ENCODE measurements around the gene ADD1.

Gene ADD1

DNA sequence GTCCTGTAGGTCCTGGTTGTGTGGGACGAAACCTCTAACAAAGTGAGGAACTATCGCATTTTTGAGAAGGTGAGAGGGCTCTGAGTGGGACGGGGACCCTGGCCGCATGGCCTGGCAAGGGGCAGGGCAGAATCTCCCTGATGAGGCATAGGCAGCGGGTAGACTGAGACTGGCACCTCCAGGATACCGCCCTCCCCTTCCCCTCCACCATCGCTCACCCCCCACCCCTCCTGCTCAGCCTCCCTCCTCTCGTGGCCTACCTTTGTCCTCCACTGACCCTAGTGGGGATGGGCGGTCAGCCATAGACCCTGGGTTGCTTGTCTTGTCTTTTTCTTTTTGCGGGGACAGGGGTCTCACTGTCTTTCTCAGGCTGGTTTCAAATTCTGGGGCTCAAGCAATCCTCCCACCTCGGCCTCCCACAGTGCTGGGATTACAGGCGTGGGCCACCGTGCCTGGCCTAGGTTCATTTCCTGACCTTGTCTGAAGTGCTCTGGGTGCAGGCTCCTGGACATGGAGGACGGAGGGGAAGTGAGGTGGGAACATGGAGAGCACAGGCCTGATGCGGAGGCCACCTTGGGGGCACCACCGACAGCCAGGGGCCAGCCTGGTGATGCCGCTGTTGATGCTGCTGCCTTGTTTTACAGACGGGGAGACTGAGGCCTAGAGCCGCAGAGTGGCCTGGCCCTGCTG lies 10.5 kb upstream of the ADD1 start:
- Histone ChIP-seq H3K4me1 (ENCODE audit: insufficient read depth, low read length) (no peaks in the 10 kb centered on the region), H3K9ac (ENCODE audit: low read depth, low read length) (no peak overlapping the region), H3K27me3 (ENCODE audit: insufficient read depth, low read length) (no peaks in the 10 kb centered on the region), H3K4me3 (ENCODE audit: low read length) (no peak overlapping the region), H3K9me3 (ENCODE audit: insufficient read depth, low read depth, low read length) (no peaks in the 10 kb centered on the region), H3K36me3 (ENCODE audit: insufficient read depth, low read length) (peaks cover 54% of the 10 kb centered on the region), H3K27ac (ENCODE audit: low read depth, low read length) (no peak overlapping the region)
- 94% methylated on average over 19 of the region's 19 CpGs for WGBS

DNA sequence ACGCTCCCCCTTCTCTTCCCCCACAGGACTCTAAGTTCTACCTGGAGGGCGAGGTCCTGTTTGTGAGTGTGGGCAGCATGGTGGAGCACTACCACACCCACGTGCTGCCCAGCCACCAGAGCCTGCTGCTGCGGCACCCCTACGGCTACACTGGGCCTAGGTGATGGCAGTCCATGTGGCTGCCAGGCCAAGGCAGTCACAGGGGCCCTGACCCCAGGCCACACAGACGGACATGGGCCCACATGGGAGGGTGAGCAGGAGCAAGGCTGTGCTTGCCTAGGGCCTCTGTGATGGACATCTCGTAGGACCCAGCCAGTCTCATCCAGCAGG lies 10.0 kb upstream of the ADD1 start:
- H3K27me3 ChIP-seq (ENCODE audit: insufficient read depth, low read length) = no peaks in the 10 kb centered on the region
- no peaks in the 10 kb centered on the region for H3K9me3 ChIP-seq (ENCODE audit: insufficient read depth, low read depth, low read length)
- 96% methylated on average over 7 of the region's 7 CpGs for WGBS
- peaks cover 50% of the 10 kb centered on the region for H3K36me3 ChIP-seq (ENCODE audit: insufficient read depth, low read length)
- no peak overlapping the region for H3K27ac ChIP-seq (ENCODE audit: low read depth, low read length)
- no peaks in the 10 kb centered on the region for H3K4me1 ChIP-seq (ENCODE audit: insufficient read depth, low read length)
- H3K9ac ChIP-seq (ENCODE audit: low read depth, low read length) = no peak overlapping the region
- no peak overlapping the region for H3K4me3 ChIP-seq (ENCODE audit: low read length)

DNA sequence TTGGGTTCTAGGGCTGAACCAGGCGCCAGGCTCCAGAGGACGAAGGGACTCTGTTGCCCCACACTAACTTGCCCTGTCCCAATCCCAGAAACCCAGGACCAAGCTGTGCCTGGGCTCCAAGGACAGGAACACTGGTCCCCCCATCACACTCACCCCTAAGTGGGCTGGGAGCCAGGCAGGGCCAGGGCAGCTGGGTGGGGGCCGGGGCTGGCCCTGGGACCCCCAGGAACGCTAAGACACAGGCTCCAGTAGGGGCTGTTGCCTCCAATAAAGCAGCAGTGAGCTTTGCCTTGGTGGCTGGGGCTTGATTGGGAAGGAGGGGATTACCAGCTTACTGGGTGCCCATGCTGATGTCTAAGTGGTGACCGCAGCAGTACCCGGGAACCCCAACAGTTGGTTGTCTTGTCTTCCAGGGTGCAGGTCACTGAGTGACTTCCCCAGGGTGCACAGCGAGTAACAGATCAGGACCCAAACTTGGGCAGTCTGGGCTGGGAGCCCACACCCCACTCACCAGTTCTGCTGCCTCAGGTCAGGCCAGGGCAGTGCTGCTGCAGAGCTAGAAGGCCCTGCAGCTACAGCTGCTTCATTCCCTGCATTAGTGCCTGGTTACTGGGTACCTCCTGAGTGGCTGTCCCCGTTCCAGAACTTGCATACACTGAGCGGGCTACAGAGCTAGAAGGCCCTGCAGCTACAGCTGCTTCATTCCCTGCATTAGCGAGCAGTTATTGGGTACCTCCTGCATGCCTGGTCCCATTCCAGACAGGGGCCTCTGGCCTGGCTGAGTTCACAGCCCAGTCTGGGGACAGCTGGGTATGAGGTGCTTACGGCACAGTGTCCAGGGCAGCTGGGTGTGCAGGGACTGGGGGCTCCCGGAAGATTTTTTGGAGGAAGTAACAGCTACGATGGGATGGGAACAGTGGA lies 9.4 kb upstream of the ADD1 start:
- H3K27ac ChIP-seq (ENCODE audit: low read depth, low read length) = no peak overlapping the region
- H3K4me1 ChIP-seq (ENCODE audit: insufficient read depth, low read length) = no peaks in the 10 kb centered on the region
- no peaks in the 10 kb centered on the region for H3K9me3 ChIP-seq (ENCODE audit: insufficient read depth, low read depth, low read length)
- no peak overlapping the region for H3K4me3 ChIP-seq (ENCODE audit: low read length)
- H3K27me3 ChIP-seq (ENCODE audit: insufficient read depth, low read length) = no peaks in the 10 kb centered on the region
- H3K36me3 ChIP-seq (ENCODE audit: insufficient read depth, low read length) = peaks cover 50% of the 10 kb centered on the region
- H3K9ac ChIP-seq (ENCODE audit: low read depth, low read length) = no peak overlapping the region
- WGBS = 93% methylated on average over 13 of the region's 13 CpGs

DNA sequence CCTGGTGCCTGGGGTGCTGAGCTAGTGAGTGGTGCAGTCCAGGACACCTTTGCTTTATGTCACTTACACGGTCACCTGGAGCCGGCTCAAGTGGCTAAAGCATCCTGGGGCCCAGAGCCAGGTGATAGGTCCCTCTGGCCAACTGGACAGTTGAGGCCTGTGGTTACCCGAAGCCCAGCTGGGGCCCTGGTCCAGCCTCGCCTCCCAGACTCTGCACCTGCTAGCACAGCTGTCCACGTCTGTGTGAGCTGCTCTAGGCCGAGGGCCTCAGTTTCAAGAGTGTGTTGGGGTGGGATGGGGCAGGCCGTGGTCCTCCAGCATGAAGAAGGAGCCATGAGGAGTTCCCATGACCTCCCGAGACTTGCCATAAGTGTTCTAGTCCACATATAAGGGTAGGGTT lies 7.7 kb upstream of the ADD1 start:
- Histone ChIP-seq H3K4me1 (ENCODE audit: insufficient read depth, low read length) (no peaks in the 10 kb centered on the region), H3K27me3 (ENCODE audit: insufficient read depth, low read length) (no peaks in the 10 kb centered on the region), H3K9me3 (ENCODE audit: insufficient read depth, low read depth, low read length) (peaks cover 5% of the 10 kb centered on the region), H3K36me3 (ENCODE audit: insufficient read depth, low read length) (peaks cover 38% of the 10 kb centered on the region), H3K4me3 (ENCODE audit: low read length) (no peak overlapping the region), H3K27ac (ENCODE audit: low read depth, low read length) (no peak overlapping the region), H3K9ac (ENCODE audit: low read depth, low read length) (no peak overlapping the region)
- 96% methylated on average over 8 of the region's 8 CpGs for WGBS

- Histone ChIP-seq H3K4me3 (ENCODE audit: low read length) (no peak overlapping the region), H3K27me3 (ENCODE audit: insufficient read depth, low read length) (no peaks in the 10 kb centered on the region), H3K27ac (ENCODE audit: low read depth, low read length) (no peak overlapping the region), H3K9ac (ENCODE audit: low read depth, low read length) (no peak overlapping the region), H3K36me3 (ENCODE audit: insufficient read depth, low read length) (peaks cover 33% of the 10 kb centered on the region), H3K4me1 (ENCODE audit: insufficient read depth, low read length) (no peaks in the 10 kb centered on the region), H3K9me3 (ENCODE audit: insufficient read depth, low read depth, low read length) (peaks cover 5% of the 10 kb centered on the region)
- 83% methylated on average over 5 of the region's 5 CpGs for WGBS
Observed at GRCh38 chr4:2836391-2836859, 7.2 kb upstream of the ADD1 start.

DNA sequence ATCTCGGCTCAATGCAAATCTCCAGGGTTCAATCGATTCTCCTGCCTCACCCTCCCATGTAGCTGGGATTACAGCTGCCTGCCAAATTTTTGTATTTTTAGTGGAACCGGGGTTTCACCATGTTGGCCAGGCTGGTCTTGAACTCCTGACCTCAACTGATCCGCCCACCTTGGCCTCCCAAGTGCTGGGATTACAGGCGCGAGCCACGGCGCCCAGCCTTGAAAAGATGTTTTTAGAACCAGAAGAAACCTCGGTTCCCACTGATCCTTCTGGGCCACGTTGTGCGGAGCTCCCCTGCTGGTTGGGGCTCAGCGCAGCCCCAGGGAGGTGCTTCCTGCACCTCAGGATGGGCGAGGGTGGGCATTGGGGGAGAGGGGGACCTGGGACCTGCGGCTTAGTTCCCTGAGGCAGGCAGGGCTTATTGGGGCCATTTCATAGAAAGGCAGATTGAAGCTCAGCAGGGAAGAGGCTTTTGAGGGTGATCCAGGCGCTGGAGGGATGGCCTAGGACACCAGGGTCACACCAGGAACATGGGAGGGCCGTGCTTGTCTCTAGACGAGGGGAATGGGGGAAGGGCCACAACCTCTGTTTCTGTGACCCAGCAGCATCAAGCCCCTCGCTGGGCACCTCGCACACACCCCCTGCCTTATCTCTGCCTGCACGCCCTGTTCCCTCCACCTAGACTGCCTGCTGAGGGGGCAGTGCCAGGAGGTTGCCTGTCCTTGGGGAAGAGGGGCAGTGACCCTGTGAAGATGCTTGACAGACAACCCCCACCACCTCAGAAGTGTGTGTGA lies 6.3 kb upstream of the ADD1 start:
- WGBS = 71% methylated on average over 20 of the region's 20 CpGs
- peaks cover 24% of the 10 kb centered on the region for H3K36me3 ChIP-seq (ENCODE audit: insufficient read depth, low read length)

DNA sequence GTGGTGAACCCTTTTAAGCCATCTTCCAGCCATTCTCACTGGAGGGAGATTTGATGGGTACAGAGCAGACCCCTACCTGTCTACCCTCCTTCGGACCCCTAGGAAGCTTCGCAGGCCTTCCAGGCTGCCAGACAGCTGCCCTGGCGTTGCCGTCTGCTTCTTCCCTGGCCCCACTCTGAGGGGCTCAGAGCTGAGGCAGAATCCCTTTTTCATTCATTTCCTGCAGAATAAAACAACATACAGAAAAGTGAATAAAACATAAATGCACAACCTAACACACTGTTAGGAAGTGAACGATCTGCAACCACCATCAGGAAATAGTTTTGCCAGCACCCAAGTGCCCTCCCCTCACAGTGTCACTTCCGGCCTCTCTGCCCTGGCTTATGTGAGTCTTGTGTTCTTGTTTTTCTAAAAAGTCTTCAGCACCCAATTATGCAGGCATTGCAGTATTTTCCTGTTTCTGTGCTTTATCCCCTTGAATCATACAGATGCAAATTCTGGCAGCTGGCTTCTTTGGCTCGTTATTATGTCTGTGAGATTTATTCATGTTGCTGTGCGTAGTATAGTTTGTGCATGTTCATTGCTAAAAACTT lies 5.6 kb upstream of the ADD1 start:
- no peaks in the 10 kb centered on the region for H3K27me3 ChIP-seq (ENCODE audit: insufficient read depth, low read length)
- H3K27ac ChIP-seq (ENCODE audit: low read depth, low read length) = no peak overlapping the region; the same call in 1 of the 2 replicates
- H3K4me1 ChIP-seq (ENCODE audit: insufficient read depth, low read length) = peaks cover 6% of the 10 kb centered on the region; the same call in 1 of the 2 replicates
- H3K9me3 ChIP-seq (ENCODE audit: insufficient read depth, low read depth, low read length) = peaks cover 5% of the 10 kb centered on the region
- H3K36me3 ChIP-seq (ENCODE audit: insufficient read depth, low read length) = peaks cover 21% of the 10 kb centered on the region
- H3K9ac ChIP-seq (ENCODE audit: low read depth, low read length) = no peak overlapping the region
- WGBS = 79% methylated on average over 8 of the region's 8 CpGs
- no peak overlapping the region for H3K4me3 ChIP-seq (ENCODE audit: low read length)

More for the DNA sequence above, 6.3 kb upstream of the ADD1 start:
- H3K27ac ChIP-seq (ENCODE audit: low read depth, low read length) = no peak overlapping the region; the same call in 1 of the 2 replicates
- H3K9me3 ChIP-seq (ENCODE audit: insufficient read depth, low read depth, low read length) = peaks cover 5% of the 10 kb centered on the region
- H3K4me3 ChIP-seq (ENCODE audit: low read length) = no peak overlapping the region
- H3K9ac ChIP-seq (ENCODE audit: low read depth, low read length) = no peak overlapping the region
- peaks cover under 1% of the 10 kb centered on the region; the same call in 1 of the 2 replicates for H3K4me1 ChIP-seq (ENCODE audit: insufficient read depth, low read length)
- H3K27me3 ChIP-seq (ENCODE audit: insufficient read depth, low read length) = no peaks in the 10 kb centered on the region

GRCh38 chr4:2839060-2839459 lies 4.6 kb upstream of the ADD1 start:
- Histone ChIP-seq H3K4me3 (ENCODE audit: low read length) (no peak overlapping the region), H3K27me3 (ENCODE audit: insufficient read depth, low read length) (no peaks in the 10 kb centered on the region), H3K4me1 (ENCODE audit: insufficient read depth, low read length) (peaks cover 6% of the 10 kb centered on the region; the same call in 1 of the 2 replicates), H3K9ac (ENCODE audit: low read depth, low read length) (no peak overlapping the region), H3K9me3 (ENCODE audit: insufficient read depth, low read depth, low read length) (peaks cover 5% of the 10 kb centered on the region), H3K36me3 (ENCODE audit: insufficient read depth, low read length) (peaks cover 13% of the 10 kb centered on the region), H3K27ac (ENCODE audit: low read depth, low read length) (no peak overlapping the region)
- WGBS = 92% methylated on average over 2 of the region's 3 CpGs

GRCh38 chr4:2842687-2843262 lies 869 bp upstream of the ADD1 start:
- H3K4me1 ChIP-seq (ENCODE audit: insufficient read depth, low read length) = peaks cover 6% of the 10 kb centered on the region; the same call in 1 of the 2 replicates
- 7% methylated on average over 10 of the region's 10 CpGs for WGBS
- peak overlapping the region; percentile 60; the same call in 1 of the 2 replicates for H3K27ac ChIP-seq (ENCODE audit: low read depth, low read length)

GRCh38 chr4:2843941-2844584 lies 419 bp downstream of the ADD1 start:
- H3K27me3 ChIP-seq (ENCODE audit: insufficient read depth, low read length) = no peaks in the 10 kb centered on the region
- H3K4me3 ChIP-seq (ENCODE audit: low read length) = peak overlapping the region; percentile 91
- peak overlapping the region; percentile 52 for H3K27ac ChIP-seq (ENCODE audit: low read depth, low read length)
- H3K36me3 ChIP-seq (ENCODE audit: insufficient read depth, low read length) = no peaks in the 10 kb centered on the region
- peak overlapping the region; percentile 75 for H3K9ac ChIP-seq (ENCODE audit: low read depth, low read length)
- peaks cover 6% of the 10 kb centered on the region; the same call in 1 of the 2 replicates for H3K4me1 ChIP-seq (ENCODE audit: insufficient read depth, low read length)
- WGBS = under 1% methylated on average over 74 of the region's 74 CpGs
- H3K9me3 ChIP-seq (ENCODE audit: insufficient read depth, low read depth, low read length) = peaks cover 5% of the 10 kb centered on the region

More at GRCh38 chr4:2842687-2843262, 869 bp upstream of the ADD1 start:
- H3K4me3 ChIP-seq (ENCODE audit: low read length) = peak overlapping the region; percentile 91
- peak overlapping the region; percentile 86 for H3K9ac ChIP-seq (ENCODE audit: low read depth, low read length)
- H3K9me3 ChIP-seq (ENCODE audit: insufficient read depth, low read depth, low read length) = peaks cover 5% of the 10 kb centered on the region
- H3K36me3 ChIP-seq (ENCODE audit: insufficient read depth, low read length) = no peaks in the 10 kb centered on the region
- no peaks in the 10 kb centered on the region for H3K27me3 ChIP-seq (ENCODE audit: insufficient read depth, low read length)

All from HUES64 (cell line).